Small intestine (tissue), 7 donors: ENCODE measurements around the gene SCN1A. TPM values are rescaled to one million over a fixed set of nuclear protein-coding genes. Genes with fewer than 3 reads are reported as not detected.

Source experiments
- DNase-seq, 2 donors: peaks; one replicate each; pipeline versions ENCODE4 v3.0.0 to v3.0.0-alpha.2; 2013
- FAIRE-seq: peaks from 2 replicates; lab custom pipeline; 2012; peaks lifted over from hg19 to GRCh38; lab: Jason Lieb, UNC
- H3K27ac ChIP-seq, 3 donors: one replicate each; pipeline ENCODE4 v1.5.1; 2013; ENCODE audit warnings: low read length in 2 of 3, mild to moderate bottlenecking in 2 of 3, control low read depth in 1 of 3, inconsistent platforms in 1 of 3, low read depth in 1 of 3, moderate library complexity in 1 of 3
- H3K27me3 ChIP-seq, 3 donors: one replicate each; pipeline ENCODE4 v1.6.1; 2013; ENCODE audit warnings: low read length in 3 of 3, inconsistent platforms in 1 of 3; ENCODE audit not compliant: control insufficient read depth in 3 of 3, insufficient read depth in 3 of 3
- H3K36me3 ChIP-seq, 3 donors: one replicate each; pipeline ENCODE4 v1.6.1; 2013; ENCODE audit warnings: low read length in 3 of 3, inconsistent platforms in 1 of 3, low read depth in 1 of 3, mild to moderate bottlenecking in 1 of 3, moderate library complexity in 1 of 3; ENCODE audit not compliant: control insufficient read depth in 3 of 3, insufficient read depth in 2 of 3
- H3K4me1 ChIP-seq, 3 donors: one replicate each; pipeline ENCODE4 v1.6.1; 2013; ENCODE audit warnings: low read length in 2 of 3, inconsistent platforms in 1 of 3, low read depth in 1 of 3, mild to moderate bottlenecking in 1 of 3, moderate library complexity in 1 of 3; ENCODE audit not compliant: control insufficient read depth in 3 of 3, insufficient read depth in 2 of 3
- H3K4me3 ChIP-seq, 3 donors: one replicate each; pipeline ENCODE4 v1.5.1; 2013; ENCODE audit warnings: low read length in 3 of 3, control low read depth in 1 of 3, inconsistent platforms in 1 of 3, low read depth in 1 of 3, mild to moderate bottlenecking in 1 of 3, moderate library complexity in 1 of 3
- H3K9me3 ChIP-seq, 2 donors: one replicate each; pipeline ENCODE4 v1.6.1; 2013; ENCODE audit warnings: low read depth in 1 of 2, low read length in 1 of 2; ENCODE audit not compliant: control insufficient read depth in 2 of 2, insufficient read depth in 1 of 2
- WGBS, 3 donors: extraction: QIAGEN DNeasy Blood & Tissue Kit; methylation state at CpG; one replicate each; pipeline ENCODE4 v1.1.7; 2013; 5-methylcytosine and 5-hydroxymethylcytosine counted together
- polyA plus RNA-seq, 4 donors: library from polyadenylated mRNA; stranded (reverse) in 3 of 4; unstranded in 1 of 4; fragments of 200-250 nt in 3 of 4; fragments of 120-200 nt in 1 of 4; gene quantifications; one replicate each; pipeline versions ENCODE4 v1.2.1 to v1.2.3, GENCODE V29; 2013
- donor health status: healthy with polysubstance abuse.
- donor health status: control.
- donor health status: control.
- donor health status: Bipolar disorder and iron deficiency.
- donor health status: healthy.

The SCN1A gene
- polyA plus RNA-seq, 4 donors: 0.10 to 0.18 TPM; not detected in 2

DNA sequence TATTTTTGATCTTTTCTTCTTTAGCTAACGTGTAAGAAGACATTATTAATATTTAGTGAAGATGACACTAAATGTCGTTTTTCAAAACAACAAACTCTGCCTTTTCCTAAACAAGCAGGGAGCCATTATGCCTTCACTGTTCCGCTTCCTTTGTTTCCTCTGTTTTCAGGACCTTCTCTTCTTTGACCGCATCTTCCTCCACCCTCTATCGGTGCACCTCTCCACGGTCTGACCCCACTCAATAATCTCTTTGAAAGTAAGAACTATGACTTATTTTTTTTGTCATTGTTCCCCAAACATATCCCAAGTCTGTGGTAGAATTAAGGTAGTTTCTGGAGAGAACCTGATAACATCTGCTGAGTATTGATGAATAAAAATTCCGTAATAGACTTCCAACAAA, 5.8 kb upstream of the SCN1A start:
- H3K4me3 ChIP-seq: no peak overlapping the region
- DNase-seq: no peak
- H3K9me3 ChIP-seq: peaks cover 0 to 3% of the 10 kb centered on the region in 2 donors
- FAIRE-seq: no peak
- H3K4me1 ChIP-seq: no peaks in the 10 kb centered on the region
- WGBS, 3 donors: 73 to 80% (median 79%) methylated on average over 7 of the region's 7 CpGs
- H3K27ac ChIP-seq: no peak overlapping the region
- H3K27me3 ChIP-seq: no peaks in the 10 kb centered on the region
- no peaks in the 10 kb centered on the region for H3K36me3 ChIP-seq

GRCh38 chr2:166128156-166128505, 311 bp upstream of the SCN1A start:
- FAIRE-seq: peak; percentile 23
- Histone ChIP-seq H3K27me3 (no peaks in the 10 kb centered on the region), H3K36me3 (no peaks in the 10 kb centered on the region), H3K4me3 (no peak overlapping the region), H3K27ac (no peak overlapping the region), H3K9me3 (no peaks in the 10 kb centered on the region), H3K4me1 (no peaks in the 10 kb centered on the region)
- no peak for DNase-seq

GRCh38 chr2:166126007-166126639, 1.7 kb downstream of the SCN1A start:
- Histone ChIP-seq H3K27ac (no peak overlapping the region), H3K4me1 (no peaks in the 10 kb centered on the region), H3K4me3 (no peak overlapping the region), H3K27me3 (no peaks in the 10 kb centered on the region), H3K9me3 (no peaks in the 10 kb centered on the region), H3K36me3 (no peaks in the 10 kb centered on the region)
- FAIRE-seq (no peak), DNase-seq (no peak)
- 87 to 92% (median 92%) methylated on average over 6 of the region's 6 CpGs for WGBS, 3 donors

- Histone ChIP-seq H3K27me3 (no peaks in the 10 kb centered on the region), H3K4me1 (no peaks in the 10 kb centered on the region), H3K9me3 (no peaks in the 10 kb centered on the region), H3K27ac (no peak overlapping the region), H3K36me3 (no peaks in the 10 kb centered on the region), H3K4me3 (no peak overlapping the region)
- DNase-seq (no peak), FAIRE-seq (no peak)
- 39 to 63% (median 59%) methylated on average over 2 of the region's 2 CpGs for WGBS, 3 donors
Observed at GRCh38 chr2:166125557-166125956, 2.3 kb downstream of the SCN1A start.

GRCh38 chr2:166118180-166118579, 9.6 kb downstream of the SCN1A start:
- DNase-seq (no peak), FAIRE-seq (no peak)
- no peak overlapping the region for H3K4me3 ChIP-seq
- no peaks in the 10 kb centered on the region for H3K4me1 ChIP-seq
- H3K36me3 ChIP-seq: no peaks in the 10 kb centered on the region
- WGBS, 3 donors: 83 to 86% (median 86%) methylated on average over 4 of the region's 4 CpGs
- H3K9me3 ChIP-seq: no peaks in the 10 kb centered on the region
- no peaks in the 10 kb centered on the region for H3K27me3 ChIP-seq
- H3K27ac ChIP-seq: no peak overlapping the region

DNA sequence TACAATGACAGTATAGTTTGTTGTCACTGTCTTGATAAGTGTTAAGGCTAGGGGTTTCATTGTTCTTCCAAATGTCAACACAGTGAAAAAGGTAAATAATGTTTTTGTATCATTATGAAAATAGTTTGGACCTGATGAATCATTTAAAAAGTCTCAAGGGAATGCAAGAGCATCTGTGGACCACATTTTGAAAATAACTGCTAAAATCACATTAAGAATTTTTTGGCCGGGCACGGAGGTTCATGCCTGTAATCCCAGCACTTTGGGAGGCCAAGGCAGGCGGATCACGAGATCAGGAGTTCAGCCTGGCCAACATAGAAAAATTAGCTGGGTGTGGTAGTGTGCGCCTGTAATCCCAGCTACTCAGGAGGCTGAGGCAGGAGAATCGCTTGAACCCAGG, 10.3 kb downstream of the SCN1A start:
- no peaks in the 10 kb centered on the region for H3K27me3 ChIP-seq
- no peaks in the 10 kb centered on the region for H3K36me3 ChIP-seq
- 88 to 93% (median 92%) methylated on average over 6 of the region's 6 CpGs for WGBS, 3 donors
- no peak overlapping the region for H3K4me3 ChIP-seq
- FAIRE-seq (no peak), DNase-seq (no peak)
- no peaks in the 10 kb centered on the region for H3K4me1 ChIP-seq
- no peaks in the 10 kb centered on the region for H3K9me3 ChIP-seq
- no peak overlapping the region for H3K27ac ChIP-seq

- WGBS, 3 donors: 68 to 77% (median 74%) methylated on average over 4 of the region's 4 CpGs
- FAIRE-seq: no peak
- no peak for DNase-seq
- Histone ChIP-seq H3K27ac (no peak overlapping the region), H3K4me3 (no peak overlapping the region), H3K36me3 (no peaks in the 10 kb centered on the region), H3K27me3 (no peaks in the 10 kb centered on the region), H3K9me3 (no peaks in the 10 kb centered on the region), H3K4me1 (no peaks in the 10 kb centered on the region)
Observed at GRCh38 chr2:166115589-166115988, 12.2 kb downstream of the SCN1A start.

- no peaks in the 10 kb centered on the region for H3K4me1 ChIP-seq
- FAIRE-seq (no peak), DNase-seq (no peak)
- WGBS, 3 donors: 75 to 85% (median 83%) methylated on average over 1 of the region's 1 CpG
- H3K4me3 ChIP-seq: no peak overlapping the region
- no peak overlapping the region for H3K27ac ChIP-seq
- no peaks in the 10 kb centered on the region for H3K27me3 ChIP-seq
- H3K36me3 ChIP-seq: no peaks in the 10 kb centered on the region
- no peaks in the 10 kb centered on the region for H3K9me3 ChIP-seq
Observed at GRCh38 chr2:166112193-166112605, 15.6 kb downstream of the SCN1A start.

DNA sequence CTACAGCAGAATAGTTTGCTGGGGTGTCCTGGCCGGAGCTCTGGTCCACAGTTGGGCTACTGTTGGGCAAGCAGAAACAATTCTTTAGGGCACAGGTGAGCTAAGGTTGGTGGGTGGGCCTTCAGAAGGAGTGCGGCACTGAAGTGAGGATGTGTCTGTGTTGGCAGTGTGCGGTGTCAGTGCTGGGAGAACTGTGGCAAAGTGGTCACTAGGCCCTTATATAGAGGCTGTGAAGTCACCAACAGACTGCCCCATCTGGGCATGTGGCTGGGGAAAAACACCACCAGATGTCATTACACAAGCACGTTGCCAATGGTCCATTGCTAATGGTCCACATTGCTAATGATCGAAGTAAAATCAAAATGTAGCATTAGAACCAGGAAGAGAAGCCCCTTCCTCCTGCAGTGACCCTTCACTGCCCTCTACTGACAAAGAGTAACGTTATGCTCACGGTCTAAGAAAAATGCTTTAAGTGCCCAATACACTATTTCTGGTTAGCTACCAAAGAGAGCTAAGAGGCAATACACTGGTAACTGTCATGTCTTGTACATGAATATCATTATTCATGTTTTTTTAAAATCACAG, 21.3 kb downstream of the SCN1A start:
- H3K27me3 ChIP-seq: no peaks in the 10 kb centered on the region
- no peak overlapping the region for H3K4me3 ChIP-seq
- no peaks in the 10 kb centered on the region for H3K9me3 ChIP-seq
- H3K27ac ChIP-seq: no peak overlapping the region
- WGBS, 3 donors: 55 to 61% (median 55%) methylated on average over 7 of the region's 7 CpGs
- DNase-seq: no peak
- no peaks in the 10 kb centered on the region for H3K4me1 ChIP-seq
- H3K36me3 ChIP-seq: no peaks in the 10 kb centered on the region
- no peak for FAIRE-seq
